ENCODE measurements around the gene NDUFS1.
"Not testable (repeated sequence)": the region's sequence is repeated elsewhere in the genome, so short reads cannot be mapped to it uniquely, and the experiment has no call there.

Gene NDUFS1

DNA sequence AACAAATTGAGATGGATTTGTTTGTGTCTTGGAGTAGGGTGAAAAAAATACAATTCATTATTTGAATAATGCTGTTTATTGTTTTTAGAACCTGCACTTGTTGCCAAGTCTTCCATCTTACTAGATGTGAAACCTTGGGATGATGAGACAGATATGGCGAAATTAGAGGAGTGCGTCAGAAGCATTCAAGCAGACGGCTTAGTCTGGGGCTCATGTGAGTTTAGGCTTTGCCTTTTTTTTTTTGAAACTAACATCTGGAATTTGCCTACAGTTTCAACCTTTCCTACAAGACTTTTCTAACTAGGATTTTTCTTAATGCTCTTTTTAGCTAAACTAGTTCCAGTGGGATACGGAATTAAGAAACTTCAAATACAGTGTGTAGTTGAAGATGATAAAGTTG, 3.2 kb upstream of the NDUFS1 start:
- not testable (repeated sequence) for DNase-seq (ENCODE audit: low read depth, low spot score)

DNA sequence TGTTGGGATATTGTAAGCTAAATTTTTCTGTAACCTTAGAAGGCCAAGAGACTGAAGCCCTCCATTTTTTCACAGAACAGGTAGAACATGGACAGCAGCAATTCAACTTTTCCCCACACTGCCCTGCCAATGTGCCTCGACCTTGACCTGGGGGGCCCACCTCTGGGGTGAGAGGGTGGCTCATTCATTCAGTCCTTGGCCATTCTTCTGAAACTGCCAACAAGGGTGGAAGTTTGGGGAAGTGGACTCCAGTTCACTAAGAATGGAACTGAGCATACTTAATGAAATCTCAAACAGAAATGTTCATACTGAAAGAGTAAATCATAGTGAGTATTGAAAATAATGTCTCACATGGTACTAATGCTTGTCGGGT, 1.5 kb upstream of the NDUFS1 start:
- DNase-seq (ENCODE audit: low read depth, low spot score), result no peak

DNA sequence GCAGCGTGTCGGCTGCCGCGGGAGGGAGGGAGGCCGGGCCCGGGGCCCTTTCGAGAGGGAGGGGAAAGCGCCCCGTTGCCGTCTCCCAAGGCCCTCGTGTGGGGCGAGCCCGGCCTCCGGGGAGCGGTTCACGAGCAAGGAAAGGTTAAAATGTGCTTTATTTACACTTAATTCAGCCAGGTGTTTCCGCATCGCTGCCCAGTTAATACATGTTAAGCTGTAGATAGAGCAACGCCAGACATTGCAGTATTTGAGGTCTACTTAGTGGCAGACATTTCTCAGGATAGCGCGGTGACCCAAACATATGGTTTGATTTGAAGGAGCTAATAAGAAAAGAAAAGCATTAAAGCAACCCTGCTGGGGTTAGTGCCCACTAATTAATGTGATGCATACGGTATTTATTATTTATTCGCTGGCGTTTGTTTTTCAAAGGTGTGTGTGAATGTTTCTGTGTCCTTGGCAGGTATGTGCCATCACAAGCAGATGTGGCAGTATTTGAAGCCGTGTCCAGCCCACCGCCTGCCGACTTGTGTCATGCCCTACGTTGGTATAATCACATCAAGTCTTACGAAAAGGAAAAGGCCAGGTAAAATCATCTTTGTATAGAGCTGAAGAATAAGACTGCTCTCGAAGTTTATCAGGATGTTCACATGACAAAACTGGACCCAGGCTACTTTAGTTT, 1.0 kb upstream of the NDUFS1 start:
- DNase-seq (ENCODE audit: low read depth, low spot score), result no peak

DNA sequence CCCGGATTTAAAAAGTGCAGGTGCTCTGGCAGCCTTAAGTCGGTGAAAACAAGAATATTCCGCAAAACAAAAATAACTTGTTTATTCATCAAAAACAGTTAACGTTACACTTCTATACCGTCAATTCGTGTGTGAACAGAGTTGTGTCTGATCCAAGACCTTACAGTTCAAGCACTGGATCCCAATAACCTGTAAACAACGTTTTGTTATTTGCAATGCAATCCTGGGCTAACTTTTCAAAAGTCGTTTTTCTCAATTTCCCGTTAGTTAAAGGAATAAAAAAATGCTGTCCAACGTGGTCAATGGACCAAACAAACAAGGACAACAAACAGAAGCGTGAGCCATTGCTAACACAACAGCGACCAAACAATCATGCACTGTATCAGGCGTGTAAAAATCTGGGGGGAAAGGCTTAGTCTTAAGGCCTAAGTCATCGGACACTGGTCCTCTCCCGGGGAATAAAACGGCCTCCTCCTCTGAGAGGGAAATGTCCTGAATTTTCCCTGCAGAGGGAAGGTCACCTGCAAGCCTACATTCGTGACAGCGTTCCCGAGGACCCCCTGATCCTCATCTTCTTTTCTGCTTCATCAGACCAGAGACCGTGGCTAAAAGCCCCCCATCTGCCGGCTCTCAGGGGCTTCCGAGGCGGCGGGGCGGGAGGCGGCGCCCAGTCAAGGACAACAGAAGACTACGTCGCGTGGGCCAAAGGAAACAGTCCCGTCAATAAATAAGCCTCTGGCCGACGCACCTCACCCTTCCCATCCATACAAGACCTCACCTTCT, 490 bp downstream of the NDUFS1 start:
- no peak for DNase-seq (ENCODE audit: low read depth, low spot score)

DNA sequence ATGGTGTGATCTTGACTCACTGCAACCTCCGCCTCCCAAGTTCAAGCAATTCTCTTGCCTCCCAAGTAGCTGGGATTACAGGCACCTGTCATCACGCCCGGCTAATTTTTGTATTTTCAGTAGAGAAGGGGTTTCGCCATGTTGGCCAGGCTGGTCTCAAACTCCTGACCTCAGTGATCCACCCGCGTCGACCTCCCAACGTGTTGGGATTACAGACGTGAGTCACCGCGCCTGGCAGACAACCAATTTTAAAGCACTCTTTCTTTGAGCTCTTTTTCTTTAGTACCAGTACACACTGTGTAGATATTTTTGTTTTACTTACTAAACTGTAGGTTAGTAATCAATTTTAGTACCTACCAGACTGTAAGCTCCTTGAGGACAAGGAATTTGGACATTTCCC, 2.2 kb downstream of the NDUFS1 start:
- not testable (repeated sequence) for DNase-seq (ENCODE audit: low read depth, low spot score)

DNA sequence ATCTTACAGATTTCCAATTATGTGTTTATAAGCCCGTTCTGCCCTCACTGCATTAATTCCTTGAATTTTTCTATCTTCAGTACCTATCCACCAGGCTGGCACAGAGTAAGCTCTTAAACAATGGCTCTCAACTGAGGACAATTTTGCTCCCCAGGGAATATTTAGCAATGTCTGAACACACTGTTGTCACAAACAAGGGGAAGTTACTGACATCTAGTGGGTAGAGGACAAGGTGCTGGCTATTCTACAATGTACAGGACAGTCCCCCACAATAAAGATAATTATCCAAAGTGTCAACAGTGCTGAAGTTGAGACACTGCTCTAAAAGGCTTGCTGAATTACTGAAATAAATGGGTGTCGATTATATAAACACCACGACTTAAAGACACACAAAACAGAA, 5.0 kb downstream of the NDUFS1 start:
- no peak for DNase-seq (ENCODE audit: low read depth, low spot score)

DNA sequence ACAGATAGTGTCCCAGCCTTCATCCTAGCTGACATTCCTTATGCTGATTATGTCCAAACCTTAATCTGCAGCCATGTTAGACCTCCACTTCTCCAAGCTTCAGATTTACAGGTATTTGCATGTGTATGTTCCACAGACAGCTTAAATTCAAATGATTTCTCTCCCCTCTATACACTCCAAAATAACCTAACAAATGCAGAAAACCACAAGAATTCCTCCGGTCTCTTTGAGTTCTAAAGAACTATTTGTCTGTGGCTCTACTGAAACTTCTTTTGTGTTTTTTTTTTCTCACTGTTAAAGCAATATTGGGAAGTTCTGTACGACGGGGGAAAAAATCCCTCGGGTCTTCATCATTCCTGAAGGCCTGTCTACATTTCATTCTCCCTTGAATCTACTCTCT, 8.6 kb downstream of the NDUFS1 start:
- no peak for DNase-seq (ENCODE audit: low read depth, low spot score)

DNA sequence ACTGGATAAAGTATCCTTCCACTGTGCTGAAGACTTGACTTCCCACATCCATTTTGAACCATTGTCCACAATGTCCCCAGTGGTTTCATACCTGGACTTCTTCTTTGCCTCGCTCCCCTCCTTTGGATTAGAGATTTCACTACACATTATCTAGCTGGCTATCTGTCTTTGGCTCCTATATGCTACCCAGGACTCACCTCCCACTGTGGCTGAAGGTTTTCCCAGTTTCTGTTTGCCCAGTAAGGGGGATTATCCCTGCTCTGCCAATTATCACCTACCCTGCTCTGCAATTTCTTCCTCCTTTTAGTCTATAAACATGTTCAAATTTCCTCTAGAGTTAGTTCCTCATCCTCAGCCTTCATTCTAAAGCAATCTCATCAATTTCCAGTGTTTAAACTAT, 9.1 kb downstream of the NDUFS1 start:
- no peak for DNase-seq (ENCODE audit: low read depth, low spot score)

DNA sequence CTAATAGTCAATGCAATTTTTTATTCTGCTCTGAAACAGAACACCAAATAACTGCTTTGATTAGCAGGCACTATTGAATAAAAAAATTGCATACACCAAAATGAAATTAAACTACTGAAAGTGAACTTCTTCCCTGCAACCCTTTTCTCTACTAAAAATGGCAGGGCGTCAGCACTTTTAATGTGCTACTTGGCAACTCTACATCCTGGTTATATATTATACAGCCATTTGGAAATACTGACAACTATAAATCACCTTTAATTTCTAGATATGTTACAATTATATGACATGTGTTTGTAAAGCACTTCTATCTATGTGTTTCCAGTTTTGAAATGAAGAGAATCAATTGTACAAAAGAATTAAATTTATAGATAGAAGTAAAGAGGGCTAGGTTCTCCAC, 9.9 kb downstream of the NDUFS1 start:
- no peak for DNase-seq (ENCODE audit: low read depth, low spot score)

DNA sequence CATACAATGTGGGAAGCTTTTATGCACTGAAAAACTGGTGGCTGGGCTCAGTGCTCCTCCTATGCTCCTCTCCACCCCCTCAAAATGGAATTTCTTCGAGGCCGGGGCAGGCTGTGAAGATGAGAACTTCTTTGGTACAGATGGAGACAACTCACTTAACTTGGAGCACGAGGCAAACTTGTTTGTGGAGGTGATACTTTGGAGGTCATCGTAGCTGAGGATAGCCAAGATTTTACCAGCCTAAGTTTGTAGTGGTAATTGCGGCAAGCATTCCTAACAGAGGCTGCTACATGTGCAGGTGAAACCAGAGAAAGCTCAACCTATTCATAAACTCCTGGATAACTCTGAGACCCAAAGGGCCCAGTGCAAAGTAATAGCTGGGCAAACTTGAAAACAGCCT, 13.6 kb downstream of the NDUFS1 start:
- DNase-seq (ENCODE audit: low read depth, low spot score), result no peak

DNA sequence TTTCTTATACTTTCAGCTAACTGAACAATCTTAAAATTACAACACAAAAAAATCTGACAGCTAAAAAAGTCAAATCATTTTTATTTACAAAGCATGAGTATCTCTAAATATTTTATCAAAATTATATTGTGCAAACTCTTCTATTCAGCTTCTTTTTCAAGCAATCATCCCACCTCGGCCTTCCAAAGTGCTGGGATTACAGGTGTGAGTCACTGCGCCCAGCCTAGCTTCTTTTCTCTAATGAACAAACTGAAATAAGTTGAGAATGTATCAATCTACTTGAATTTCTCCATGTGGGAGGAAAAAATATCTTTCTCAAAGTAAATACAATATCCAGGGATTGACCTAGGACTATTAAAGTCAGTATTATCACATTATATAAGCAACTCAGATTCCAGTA, 14.9 kb downstream of the NDUFS1 start:
- no peak for DNase-seq (ENCODE audit: low read depth, low spot score)

DNA sequence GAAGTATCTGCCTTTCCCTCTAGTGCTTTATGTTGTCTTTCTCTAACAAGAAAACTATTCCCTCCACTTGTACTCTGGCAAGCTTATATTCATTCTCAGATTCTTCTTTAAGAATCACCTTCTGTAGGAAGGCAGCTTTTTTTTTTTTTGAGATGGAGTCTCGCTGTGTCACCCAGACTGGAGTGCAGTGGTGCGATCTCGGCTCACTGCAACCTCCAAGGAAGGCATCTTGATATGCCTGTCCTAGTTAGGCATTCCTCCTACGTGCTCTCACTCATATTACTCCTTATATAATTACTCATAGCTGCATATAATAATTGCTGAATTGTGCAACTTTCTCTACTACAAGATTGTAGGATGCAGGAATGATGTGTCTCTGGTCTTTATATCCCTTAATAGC, 15.8 kb downstream of the NDUFS1 start:
- DNase-seq (ENCODE audit: low read depth, low spot score), result no peak

DNA sequence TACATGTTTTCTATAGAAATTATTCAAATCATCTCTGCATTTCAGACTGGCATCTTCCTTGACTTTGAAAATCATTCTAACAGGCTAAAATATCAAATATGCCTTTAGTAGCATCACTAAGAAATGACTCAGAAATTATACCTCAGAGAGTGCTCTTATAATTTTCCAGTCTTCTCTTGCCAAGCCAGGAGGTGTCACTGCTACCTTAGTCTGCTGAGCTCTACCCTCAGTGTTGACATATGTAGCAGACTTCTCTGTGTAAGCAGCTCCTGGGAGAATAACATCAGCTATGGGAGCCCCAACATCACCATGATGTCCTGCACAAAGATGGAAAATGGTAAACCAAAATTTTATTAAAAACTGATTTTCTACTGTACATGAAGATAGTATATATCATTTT, 31.6 kb downstream of the NDUFS1 start:
- DNase-seq (ENCODE audit: low read depth, low spot score), result no peak

DNA sequence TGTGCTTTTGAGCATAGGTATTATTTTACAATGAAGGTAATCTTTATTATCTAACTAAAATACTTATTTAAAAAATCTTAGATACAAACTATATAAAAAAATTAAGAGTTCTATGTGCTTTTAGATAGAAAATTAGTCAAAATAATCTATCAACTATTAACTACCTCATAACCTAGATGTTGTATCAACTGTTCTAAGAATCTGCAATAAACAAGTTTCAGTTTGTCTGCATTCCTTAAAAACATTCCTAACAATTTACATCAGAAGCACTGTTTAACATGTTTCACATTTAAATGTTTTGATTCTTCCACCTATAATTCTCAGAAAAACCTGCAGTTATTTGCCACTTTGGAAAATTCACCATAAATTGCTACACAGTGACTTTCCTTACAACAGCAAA, 33.3 kb downstream of the NDUFS1 start:
- DNase-seq (ENCODE audit: low read depth, low spot score), result no peak

DNA sequence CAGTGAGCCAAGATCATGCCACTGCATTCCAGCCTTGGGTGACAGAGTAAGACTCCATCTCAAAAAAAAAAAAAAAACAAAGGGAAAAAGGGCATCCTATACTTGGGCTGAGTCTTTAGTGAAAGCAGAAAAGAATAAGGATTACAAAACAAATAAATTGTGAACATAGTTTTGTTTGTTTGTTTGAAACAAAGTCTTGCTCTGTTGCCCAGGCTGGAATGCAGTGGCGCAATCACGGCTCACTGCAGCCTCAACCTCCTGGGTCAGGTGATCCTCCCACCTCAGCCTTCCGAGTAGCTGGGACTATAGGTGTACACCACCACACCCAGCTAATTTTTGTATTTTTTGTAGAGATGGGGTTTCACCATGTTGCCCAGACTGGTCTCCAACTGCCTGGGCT, 36.7 kb downstream of the NDUFS1 start:
- not testable (repeated sequence) for DNase-seq (ENCODE audit: low read depth, low spot score)

DNA sequence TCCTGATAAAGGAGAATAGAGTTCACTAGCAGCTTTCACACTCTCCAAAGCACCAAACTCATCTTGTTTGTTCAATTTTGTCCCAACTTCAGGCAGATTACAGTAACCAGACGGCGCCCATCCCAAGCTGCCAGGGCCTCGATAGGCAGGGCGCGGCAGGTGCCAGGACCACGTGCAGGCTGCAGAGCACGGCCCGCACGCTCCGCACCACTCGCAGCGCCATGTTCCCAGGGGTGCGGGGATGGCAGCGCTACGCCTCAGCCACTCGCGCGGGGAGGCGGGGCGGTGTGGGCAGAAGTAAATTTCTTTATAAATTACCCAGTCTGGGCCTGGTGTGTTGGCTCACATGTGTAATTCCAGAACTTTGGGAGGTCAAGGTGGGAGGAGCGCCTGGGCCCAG, 43.0 kb downstream of the NDUFS1 start:
- DNase-seq (ENCODE audit: low read depth, low spot score), result no peak

DNA sequence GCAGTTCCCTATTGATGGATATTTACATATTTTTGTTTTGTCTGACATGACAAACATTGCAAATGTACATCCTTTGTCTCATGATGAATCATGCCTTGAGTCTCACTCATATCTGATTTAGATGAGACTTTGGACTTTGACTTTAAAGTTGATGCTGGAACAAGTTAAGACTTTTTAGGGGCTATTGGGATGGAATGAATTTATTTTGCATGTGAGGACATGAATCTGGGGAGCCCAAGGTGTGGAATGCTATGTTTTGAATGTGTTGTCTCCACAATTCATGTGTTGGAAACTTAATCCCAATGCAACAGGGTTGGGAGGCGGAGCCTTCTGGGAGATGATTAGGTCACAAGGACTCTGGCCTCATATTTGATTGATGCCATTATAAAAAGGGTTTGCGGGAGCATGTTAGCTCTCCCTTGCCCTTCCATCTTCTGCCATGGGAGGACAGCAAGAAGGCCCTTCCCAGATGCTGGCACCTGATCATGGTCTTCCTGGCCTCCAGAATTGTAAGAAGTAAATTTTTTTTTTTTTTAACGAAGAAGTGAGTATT, 44.1 kb downstream of the NDUFS1 start:
- no peak for DNase-seq (ENCODE audit: low read depth, low spot score)

DNA sequence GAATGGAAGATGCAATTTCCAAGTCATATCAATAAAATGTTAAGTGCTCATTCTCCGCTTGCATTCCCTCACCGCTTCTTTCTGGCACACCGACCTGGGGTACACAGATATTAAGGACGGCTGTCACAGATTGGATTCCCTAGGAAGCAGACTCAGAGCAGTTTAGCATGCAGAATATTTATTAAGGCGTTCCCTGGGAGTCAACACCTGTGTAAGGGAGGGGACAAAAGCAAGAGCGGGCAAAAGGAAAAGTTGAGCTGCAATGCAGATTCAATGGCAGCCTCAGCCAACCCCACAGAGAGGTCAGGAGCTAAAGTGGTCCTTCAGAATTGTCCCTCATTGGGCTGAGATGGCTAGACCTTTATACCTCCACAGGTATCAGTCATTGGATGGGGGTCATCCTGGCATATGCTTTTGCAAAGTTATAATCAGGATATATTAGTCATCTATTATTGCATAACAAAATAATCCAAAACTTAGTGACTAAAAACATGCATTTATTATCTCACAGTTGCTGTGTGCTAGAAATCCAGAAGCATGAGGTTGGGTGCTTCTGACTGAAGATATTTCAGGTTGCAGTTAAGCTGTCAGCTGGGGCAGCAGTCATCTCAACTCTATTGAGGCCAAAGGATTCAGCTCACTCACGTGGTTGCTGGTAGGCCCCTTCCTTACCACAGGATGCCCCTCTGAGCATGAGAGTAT, 46.2 kb downstream of the NDUFS1 start:
- DNase-seq (ENCODE audit: low read depth, low spot score), result no peak

DNA sequence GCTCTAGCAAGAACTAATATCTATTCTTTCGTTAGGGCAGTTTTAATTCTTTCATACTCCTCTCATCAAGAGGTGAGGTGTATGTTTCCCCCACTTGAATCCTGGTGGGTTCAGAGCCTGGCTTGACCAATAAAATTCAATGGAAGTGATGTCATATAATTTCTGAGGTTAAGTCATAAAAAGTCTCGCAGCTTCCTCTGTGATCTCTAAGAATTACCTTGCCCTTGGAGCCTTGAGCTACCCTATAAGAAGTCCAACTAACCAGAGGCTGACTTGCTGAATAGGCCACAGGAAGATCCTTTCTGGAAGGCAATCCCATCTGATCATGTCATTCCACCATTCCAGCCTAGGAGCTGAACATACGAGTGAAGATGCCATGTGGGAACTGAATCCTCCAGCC, 47.1 kb downstream of the NDUFS1 start:
- no peak for DNase-seq (ENCODE audit: low read depth, low spot score)

DNA sequence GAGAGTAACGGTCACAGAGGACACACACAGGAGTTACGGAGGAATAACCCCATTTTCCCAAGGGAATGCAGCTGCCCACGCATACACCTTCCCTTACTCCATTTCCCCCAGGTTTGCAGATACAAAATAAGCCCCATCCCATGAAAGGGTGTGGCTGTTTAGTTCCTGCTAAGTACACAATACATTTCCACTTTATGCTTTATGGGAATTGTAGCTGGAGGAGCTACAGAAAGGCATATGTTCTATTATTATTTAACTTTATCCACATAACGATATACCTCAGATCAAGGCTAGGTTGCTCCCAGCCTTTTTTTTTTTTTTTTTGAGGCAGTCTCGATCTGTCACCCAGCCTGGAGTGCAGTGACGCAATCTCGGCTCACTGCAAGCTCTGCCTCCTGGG, 50.5 kb downstream of the NDUFS1 start:
- DNase-seq (ENCODE audit: low read depth, low spot score), result no peak

DNA sequence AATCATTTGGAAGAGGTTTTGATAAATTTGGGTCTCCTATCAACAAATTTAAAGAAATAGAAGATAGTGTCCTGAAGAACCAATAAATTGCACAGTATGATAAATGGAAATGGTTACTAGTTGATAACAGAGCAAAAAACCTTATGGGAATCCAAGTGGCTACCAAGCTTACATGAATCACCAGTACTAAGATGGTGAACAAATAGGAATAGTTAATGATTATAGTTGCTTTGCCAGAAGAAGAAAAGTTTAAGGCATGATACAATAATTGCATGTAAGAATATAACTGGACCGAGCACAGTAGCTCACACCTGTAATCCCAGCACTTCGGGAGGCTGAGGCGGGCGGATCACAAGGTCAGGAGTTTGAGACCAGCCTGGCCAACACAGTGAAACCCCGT, 53.7 kb downstream of the NDUFS1 start:
- no peak for DNase-seq (ENCODE audit: low read depth, low spot score)

DNA sequence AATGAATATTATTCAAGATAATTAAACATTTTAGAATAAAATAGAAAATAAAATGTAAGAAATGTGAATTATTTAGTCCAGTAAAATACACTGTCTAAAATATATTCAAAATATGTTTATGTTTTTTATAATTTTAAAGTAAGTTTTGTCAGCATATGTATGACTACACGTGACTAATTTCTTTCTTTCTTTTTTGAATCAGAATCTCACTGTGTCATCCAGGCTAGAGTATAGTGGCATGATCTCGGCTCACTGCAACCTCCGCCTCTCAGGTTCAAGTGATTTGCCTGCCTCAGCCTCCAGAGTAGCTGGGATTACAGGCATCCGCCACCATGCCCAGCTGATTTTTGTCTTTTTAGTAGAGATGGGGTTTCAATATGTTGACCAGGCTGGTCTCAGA, 54.2 kb downstream of the NDUFS1 start:
- no peak for DNase-seq (ENCODE audit: low read depth, low spot score)

DNA sequence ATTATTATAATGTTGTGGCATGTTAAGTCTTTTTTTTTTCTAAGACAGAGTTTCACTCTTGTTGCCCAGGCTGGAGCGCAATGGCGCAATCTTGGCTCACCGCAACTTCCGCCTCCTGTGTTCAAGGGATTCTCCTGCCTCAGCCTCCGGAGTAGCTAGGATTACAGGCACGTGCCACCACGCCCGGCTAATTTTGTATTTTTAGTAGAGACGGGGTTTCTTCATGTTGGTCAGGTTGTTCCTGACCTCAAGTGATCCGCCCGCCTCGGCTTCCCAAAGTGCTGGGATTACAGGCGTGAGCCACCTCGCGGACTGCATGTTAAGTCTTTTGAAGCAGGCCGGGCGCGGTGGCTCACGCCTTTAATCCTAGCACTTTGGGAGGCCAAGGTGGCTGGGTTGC, 60.4 kb downstream of the NDUFS1 start:
- not testable (repeated sequence) for DNase-seq (ENCODE audit: low read depth, low spot score)
